HG03108 (cell line): Measurements from ENCODE around the gene LAMP1.
"Not testable (repeated sequence)": the region's sequence is repeated elsewhere in the genome, so short reads cannot be mapped to it uniquely, and the experiment has no call there.

Experiments
- ATAC-seq: cut with Tn5 transposase; IDR thresholded peaks from one replicate; pipeline ENCODE4 v1.9.1; 2021; ENCODE audit warnings: moderate library complexity; ENCODE audit not compliant: unreplicated experiment

LAMP1 gene

DNA sequence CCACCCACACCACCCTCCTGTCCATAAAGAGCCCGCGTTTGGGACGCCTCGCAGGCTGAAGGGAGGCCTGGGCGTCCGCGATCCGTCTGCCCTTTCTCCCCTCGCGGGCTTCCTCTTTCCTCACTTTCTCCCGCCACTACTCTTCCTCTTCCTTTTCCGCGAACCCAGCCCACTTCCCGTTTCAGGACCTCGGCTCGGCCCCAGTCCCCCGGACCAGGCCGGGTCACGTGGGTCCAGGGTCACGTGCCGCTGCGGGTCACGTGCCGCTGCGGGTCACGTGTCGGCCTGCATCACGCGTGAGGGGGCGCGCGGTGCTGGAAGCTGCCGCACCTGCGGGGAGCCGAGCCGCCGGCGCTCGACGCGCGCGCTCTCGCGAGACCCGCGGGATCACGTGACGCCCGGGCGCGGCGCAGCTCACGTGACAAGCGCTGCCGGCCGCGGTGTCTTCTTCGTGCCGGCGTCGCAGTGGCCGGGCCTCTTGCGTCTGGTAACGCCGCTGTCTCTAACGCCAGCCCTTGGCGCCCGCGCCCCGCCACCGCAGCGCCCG, at the start of gene LAMP1:
Gene LAMP1, plus strand, starts transcription at position 417 of the 547 bp plus-strand sequence. CDS start 196 bp downstream, outside the sequence.
- peak; percentile 78 for ATAC-seq

DNA sequence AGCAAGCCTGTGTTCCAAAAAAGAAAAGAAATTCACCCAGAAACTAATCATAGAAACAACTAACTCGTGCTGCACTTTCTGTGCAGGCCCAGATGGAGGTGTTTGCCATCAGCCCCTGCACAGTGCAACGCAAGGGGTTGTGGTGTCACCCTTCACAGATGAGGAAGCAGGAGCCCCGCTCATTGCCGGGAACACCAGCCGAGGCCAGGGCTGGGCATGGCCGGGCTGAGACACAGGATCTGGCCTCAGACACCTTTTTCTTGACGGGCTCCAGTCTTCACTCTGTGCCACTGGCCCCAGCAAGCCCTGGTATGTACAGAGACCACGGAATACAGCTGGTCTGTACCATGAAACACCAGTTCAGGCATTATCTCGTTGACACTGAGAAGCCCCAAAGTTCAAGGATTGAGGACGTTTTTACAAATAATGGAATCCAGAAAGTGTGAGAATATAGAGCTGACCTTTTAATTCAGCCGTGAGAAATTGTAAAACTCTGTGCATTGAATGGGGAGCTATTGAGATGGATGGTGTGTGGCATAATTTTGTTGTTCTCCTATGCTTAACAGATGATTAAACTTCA, 44.4 kb upstream of the LAMP1 start:
- no peak for ATAC-seq

DNA sequence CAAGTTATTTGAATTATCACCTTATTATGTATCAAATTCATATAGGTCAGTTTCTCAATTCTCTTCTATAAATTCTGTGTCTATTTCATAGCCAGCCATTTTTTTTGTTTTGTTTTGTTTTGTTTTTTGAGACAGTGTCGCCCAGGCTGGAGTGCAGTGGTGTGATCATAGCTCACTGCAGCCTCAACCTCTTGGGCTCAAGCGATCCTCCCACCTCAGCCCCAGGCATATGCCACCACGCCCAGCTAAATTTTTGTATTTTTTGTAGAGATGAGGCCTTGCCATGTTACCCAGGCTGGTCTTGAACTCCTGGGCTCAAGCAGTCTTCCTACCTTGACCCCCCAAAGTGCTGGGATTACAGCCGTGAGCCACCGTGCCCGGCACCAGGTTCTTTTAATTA, 39.1 kb upstream of the LAMP1 start:
- not testable (repeated sequence) for ATAC-seq

DNA sequence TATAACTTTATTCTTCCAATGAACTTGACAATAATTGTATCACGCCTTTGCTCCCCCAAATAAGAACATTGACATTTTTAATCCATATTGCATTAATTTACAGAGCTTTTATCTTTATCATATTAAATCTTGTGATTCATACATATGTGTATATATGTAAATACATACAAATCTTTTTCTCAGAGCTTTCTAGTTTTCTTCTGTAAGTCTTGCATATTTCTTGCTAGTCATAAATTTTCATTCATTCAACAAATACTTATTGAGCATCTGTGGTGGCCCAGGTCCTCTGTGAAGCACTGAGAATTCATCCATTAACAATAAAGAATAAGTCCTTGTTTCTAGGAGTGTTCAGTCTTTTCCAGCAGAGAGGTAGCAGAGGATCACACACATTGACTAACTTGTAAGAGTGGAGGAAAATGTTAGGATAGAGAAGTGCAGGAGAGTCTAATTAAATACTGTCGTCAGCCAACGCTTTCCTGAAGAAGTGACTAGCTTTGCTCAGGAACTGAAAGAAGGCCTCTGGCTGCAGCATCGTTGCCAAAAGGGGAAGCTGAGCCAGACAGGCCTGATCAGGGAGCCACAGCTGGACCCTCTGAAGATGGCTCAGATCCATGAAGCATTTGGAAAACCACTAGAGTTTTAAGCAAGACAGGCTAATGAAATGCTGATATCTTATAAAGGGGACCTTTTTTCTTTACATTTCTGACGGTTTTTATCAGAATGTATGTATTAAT, 38.6 kb upstream of the LAMP1 start:
- no peak for ATAC-seq

DNA sequence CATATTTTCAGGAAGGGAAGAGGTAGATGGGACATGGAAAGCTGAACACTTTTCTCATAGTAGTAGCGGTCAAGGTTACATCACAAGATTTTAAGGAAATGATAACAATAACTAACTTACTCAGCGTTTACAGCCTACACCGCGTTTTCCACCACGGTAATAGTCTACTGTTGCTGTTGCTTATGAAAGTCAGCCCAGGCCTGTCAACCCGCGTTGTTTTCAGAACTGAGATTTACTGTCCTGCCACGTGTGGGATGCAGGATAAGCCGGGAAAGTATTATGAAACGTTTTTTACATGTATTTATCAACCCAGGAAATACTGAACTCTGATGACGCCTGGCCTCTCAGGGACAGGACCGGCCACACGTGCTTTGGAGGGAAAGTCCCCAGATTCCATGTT, 36.0 kb upstream of the LAMP1 start:
- no peak for ATAC-seq

DNA sequence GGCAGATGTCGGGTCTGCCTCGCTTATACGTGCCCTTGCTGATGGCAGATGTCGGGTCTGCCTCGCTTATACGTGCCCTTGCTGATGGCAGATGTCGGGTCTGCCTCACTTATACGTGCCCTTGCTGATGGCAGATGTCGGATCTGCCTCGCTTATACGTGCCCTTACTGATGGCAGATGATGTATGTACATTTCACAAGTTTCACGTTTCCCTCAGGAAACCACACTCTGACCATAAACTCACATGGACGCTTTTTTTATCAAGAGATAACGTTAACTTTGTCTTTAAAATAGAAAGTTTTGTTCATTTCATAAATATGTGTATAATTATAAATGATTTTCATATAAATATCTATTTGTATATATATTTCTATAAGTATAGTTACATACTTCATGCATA, 34.0 kb upstream of the LAMP1 start:
- ATAC-seq: not testable (repeated sequence)

GRCh38 chr13:113267642-113268405, 29.2 kb upstream of the LAMP1 start:
- ATAC-seq: no peak

DNA sequence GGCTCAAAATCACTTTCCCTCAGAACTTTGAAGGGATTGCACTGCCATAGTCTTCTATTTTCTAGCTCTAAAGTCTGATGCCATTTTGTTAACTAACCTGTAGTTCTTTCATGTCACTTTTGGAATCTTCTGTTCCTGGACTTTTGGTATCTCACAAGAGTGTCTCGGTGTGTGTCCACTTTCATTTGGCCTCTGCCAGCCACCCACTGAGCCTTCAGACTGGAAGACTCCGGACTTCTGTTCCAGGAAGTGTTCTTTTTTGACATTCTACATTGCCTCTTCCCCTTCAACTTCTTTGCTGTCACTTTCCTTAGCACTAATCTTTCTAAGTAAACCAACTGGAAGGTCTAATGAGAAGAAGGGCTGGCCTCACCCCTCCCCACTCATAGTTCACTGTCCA, 25.0 kb upstream of the LAMP1 start:
- no peak for ATAC-seq

GRCh38 chr13:113272701-113273181, 24.3 kb upstream of the LAMP1 start:
- no peak for ATAC-seq

DNA sequence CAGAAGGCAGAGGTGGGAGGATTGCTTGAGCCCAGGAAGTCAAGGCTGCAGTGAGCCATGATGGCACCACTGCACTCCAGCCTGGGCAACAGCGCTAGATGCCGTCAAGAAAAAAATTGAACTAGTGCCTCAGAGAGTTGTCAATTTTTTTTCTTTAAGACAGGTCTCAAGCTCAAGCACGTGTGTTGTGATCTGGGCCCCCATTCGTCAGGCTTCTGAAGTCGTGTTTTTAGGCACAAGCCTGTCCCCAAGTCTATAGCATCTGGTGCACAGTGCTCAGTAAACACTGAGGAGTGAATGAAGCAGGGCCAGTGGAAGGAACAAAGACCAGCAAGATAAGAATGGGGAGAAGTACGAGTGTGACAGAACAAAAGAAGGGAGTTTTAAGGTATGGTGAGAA, 23.7 kb upstream of the LAMP1 start:
- no peak for ATAC-seq

GRCh38 chr13:113273851-113274590, 23.0 kb upstream of the LAMP1 start:
- no peak for ATAC-seq

DNA sequence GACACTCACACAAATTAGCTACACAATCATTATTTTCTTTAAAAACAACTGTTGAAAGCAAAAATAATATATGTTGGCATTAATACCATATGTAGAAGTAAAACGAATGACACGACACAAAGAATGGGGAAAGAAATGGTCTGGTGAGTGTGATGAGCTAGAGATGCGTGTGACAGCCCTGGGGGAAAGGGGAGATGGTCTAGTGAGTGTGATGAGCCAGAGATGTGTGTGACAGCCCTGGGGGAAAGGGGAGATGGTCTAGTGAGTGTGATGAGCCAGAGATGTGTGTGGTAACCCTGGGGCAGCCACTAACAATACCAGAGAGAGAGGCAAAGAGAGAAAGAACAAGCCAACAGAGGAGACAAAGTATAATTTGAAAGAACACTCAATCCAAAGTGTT, 22.3 kb upstream of the LAMP1 start:
- ATAC-seq: no peak

DNA sequence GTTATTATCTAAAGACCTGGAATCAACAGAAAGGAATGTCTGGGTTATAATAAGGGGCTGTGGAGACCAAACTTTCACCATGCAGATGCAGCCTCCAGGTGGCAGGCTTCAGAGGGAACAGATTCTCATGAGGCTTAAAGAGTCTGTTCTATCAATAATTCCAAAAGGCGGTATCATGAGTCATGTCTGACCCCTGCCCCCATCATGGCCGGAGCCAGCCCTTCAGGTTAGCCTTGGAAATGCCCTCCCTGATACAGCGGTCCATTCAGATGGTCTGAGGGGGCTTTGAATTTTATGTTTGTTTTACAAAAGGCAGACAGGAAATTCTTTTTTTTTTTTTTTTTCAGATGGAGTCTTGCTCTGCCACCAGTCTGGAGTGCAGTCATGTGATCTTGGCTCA, 21.7 kb upstream of the LAMP1 start:
- no peak for ATAC-seq

DNA sequence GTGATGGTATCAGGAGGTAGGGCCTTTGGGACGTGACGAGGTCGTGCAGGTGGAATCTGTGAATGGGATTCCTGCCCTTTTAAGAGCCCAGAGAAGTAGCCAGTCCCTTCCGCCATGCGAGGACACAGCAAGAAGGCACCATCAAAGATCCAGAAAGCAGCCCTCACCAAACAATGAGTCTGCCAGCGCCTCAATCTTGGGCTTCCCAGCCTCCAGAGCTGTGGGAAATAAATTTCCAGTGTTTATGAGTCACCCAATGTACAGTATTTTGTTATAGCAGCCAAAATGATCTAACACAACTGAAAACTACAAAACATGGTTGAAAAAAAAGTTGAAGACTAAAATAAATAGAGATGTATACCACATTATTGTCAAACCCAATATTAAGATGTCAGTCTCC, 16.9 kb upstream of the LAMP1 start:
- ATAC-seq: no peak

GRCh38 chr13:113283904-113284303, 13.1 kb upstream of the LAMP1 start:
- no peak for ATAC-seq

GRCh38 chr13:113288880-113289279, 8.2 kb upstream of the LAMP1 start:
- ATAC-seq: no peak

DNA sequence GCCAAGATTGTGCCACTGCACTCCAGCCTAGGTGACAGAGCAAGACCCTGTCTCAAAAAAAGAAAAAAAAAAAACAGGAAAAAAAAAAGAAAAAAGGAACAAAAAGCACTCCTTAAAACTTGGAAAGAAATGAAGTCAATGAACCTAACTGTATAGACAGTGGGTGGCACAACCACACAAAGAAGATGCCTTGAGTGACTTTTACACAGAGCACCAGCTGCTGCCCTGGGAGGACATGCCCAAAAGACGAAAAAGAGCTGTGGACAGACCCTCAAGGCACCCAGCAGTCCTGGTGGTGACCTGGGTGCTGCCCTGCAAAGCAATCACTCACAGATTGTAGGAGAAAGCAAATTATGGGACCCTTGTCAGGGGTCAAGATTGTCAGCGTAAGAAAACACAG, 5.9 kb upstream of the LAMP1 start:
- ATAC-seq: no peak

GRCh38 chr13:113292021-113292862, 4.8 kb upstream of the LAMP1 start:
- ATAC-seq: no peak

GRCh38 chr13:113293686-113294085, 3.4 kb upstream of the LAMP1 start:
- ATAC-seq: no peak

DNA sequence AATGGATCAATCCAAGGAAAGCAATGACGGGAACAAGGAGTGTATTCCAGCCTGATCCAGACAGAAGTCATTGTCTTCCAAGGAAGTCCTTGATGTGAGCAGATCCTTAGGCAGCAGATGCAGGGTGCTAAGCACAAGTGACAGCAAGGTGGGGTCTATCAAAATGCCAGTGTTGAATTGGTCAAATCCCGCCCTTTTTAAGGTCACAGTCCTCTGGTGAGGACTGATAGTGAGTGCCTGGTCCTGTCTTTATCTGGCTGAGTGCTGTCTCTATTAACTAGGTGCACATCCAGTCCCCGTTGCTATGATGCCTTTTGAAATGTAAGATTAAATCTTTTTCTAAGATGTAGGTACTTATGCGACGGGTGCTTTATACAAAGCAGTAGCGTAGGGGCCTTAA, 1.3 kb upstream of the LAMP1 start:
- ATAC-seq: no peak
